ENCODE data around the gene HAND1. TPM values are rescaled to one million over a fixed set of nuclear protein-coding genes. Genes with fewer than 3 reads are reported as not detected.

The HAND1 gene
- total RNA-seq, 1 experiment from 2014 or later, result not detected

- Histone ChIP-seq H3K4me1 (ENCODE audit: low read length) (no peaks in the 10 kb centered on the region), H3K9me3 (ENCODE audit: low read length) (no peaks in the 10 kb centered on the region), H3K4me2 (ENCODE audit: low read depth, low read length, poor library complexity, severe bottlenecking) (no peak overlapping the region), H3K4me3 (ENCODE audit: low read length) (no peak overlapping the region), H3K36me3 (ENCODE audit: insufficient read depth, low read length) (no peaks in the 10 kb centered on the region), H3K27me3 (ENCODE audit: low read length) (no peaks in the 10 kb centered on the region), H2AFZ (ENCODE audit: low read length) (no peak overlapping the region), H3K27ac (ENCODE audit: low read length) (no peak overlapping the region), H3K9me2 (replicated peaks; ENCODE audit: insufficient read depth, low read length) (no peaks in the 10 kb centered on the region), H3K9ac (ENCODE audit: low read length) (no peak overlapping the region), H3K79me2 (ENCODE audit: low read length) (no peaks in the 10 kb centered on the region), H4K20me1 (ENCODE audit: insufficient read depth, low read depth, low read length) (no peaks in the 10 kb centered on the region)
- DNase-seq, result no peak
These were observed 24.2 kb upstream of the HAND1 start for GRCh38 chr5:154502180-154502579.

- no peak overlapping the region for H3K27ac ChIP-seq (ENCODE audit: low read length)
- no peaks in the 10 kb centered on the region for H3K9me3 ChIP-seq (ENCODE audit: low read length)
- no peaks in the 10 kb centered on the region for H3K4me1 ChIP-seq (ENCODE audit: low read length)
- H3K79me2 ChIP-seq (ENCODE audit: low read length), result no peaks in the 10 kb centered on the region
- no peak overlapping the region for H3K4me3 ChIP-seq (ENCODE audit: low read length)
- H3K9ac ChIP-seq (ENCODE audit: low read length), result no peak overlapping the region
- H3K9me2 ChIP-seq (replicated peaks; ENCODE audit: insufficient read depth, low read length), result no peaks in the 10 kb centered on the region
- no peaks in the 10 kb centered on the region for H3K27me3 ChIP-seq (ENCODE audit: low read length)
- no peak for DNase-seq
- H3K36me3 ChIP-seq (ENCODE audit: insufficient read depth, low read length), result no peaks in the 10 kb centered on the region
- no peaks in the 10 kb centered on the region for H4K20me1 ChIP-seq (ENCODE audit: insufficient read depth, low read depth, low read length)
- H3K4me2 ChIP-seq (ENCODE audit: low read depth, low read length, poor library complexity, severe bottlenecking), result no peak overlapping the region
- H2AFZ ChIP-seq (ENCODE audit: low read length), result no peak overlapping the region
These were observed 23.5 kb upstream of the HAND1 start for GRCh38 chr5:154501566-154501965.

GRCh38 chr5:154498994-154499393 lies 21.0 kb upstream of the HAND1 start:
- H3K4me3 ChIP-seq (ENCODE audit: low read length), result no peak overlapping the region
- no peaks in the 10 kb centered on the region for H3K9me3 ChIP-seq (ENCODE audit: low read length)
- no peak overlapping the region for H3K27ac ChIP-seq (ENCODE audit: low read length)
- no peaks in the 10 kb centered on the region for H3K4me1 ChIP-seq (ENCODE audit: low read length)
- H3K9ac ChIP-seq (ENCODE audit: low read length), result no peak overlapping the region
- no peak overlapping the region for H2AFZ ChIP-seq (ENCODE audit: low read length)
- H3K79me2 ChIP-seq (ENCODE audit: low read length), result no peaks in the 10 kb centered on the region
- H4K20me1 ChIP-seq (ENCODE audit: insufficient read depth, low read depth, low read length), result no peaks in the 10 kb centered on the region
- H3K27me3 ChIP-seq (ENCODE audit: low read length), result no peaks in the 10 kb centered on the region
- no peaks in the 10 kb centered on the region for H3K36me3 ChIP-seq (ENCODE audit: insufficient read depth, low read length)
- DNase-seq, result no peak
- H3K4me2 ChIP-seq (ENCODE audit: low read depth, low read length, poor library complexity, severe bottlenecking), result no peak overlapping the region
- H3K9me2 ChIP-seq (replicated peaks; ENCODE audit: insufficient read depth, low read length), result no peaks in the 10 kb centered on the region

GRCh38 chr5:154498591-154498990 lies 20.6 kb upstream of the HAND1 start:
- Histone ChIP-seq H3K4me3 (ENCODE audit: low read length) (no peak overlapping the region), H3K9me3 (ENCODE audit: low read length) (no peaks in the 10 kb centered on the region), H3K4me2 (ENCODE audit: low read depth, low read length, poor library complexity, severe bottlenecking) (no peak overlapping the region), H3K36me3 (ENCODE audit: insufficient read depth, low read length) (no peaks in the 10 kb centered on the region), H2AFZ (ENCODE audit: low read length) (no peak overlapping the region), H3K4me1 (ENCODE audit: low read length) (no peaks in the 10 kb centered on the region), H4K20me1 (ENCODE audit: insufficient read depth, low read depth, low read length) (no peaks in the 10 kb centered on the region), H3K27me3 (ENCODE audit: low read length) (no peaks in the 10 kb centered on the region), H3K9me2 (replicated peaks; ENCODE audit: insufficient read depth, low read length) (no peaks in the 10 kb centered on the region), H3K27ac (ENCODE audit: low read length) (no peak overlapping the region), H3K79me2 (ENCODE audit: low read length) (no peaks in the 10 kb centered on the region), H3K9ac (ENCODE audit: low read length) (no peak overlapping the region)
- DNase-seq, result no peak

GRCh38 chr5:154494036-154494435 lies 16.0 kb upstream of the HAND1 start:
- Histone ChIP-seq H3K4me1 (ENCODE audit: low read length) (no peaks in the 10 kb centered on the region), H3K9me2 (replicated peaks; ENCODE audit: insufficient read depth, low read length) (no peaks in the 10 kb centered on the region), H3K9me3 (ENCODE audit: low read length) (no peaks in the 10 kb centered on the region), H3K27me3 (ENCODE audit: low read length) (no peaks in the 10 kb centered on the region), H3K4me3 (ENCODE audit: low read length) (no peak overlapping the region), H3K79me2 (ENCODE audit: low read length) (no peaks in the 10 kb centered on the region), H4K20me1 (ENCODE audit: insufficient read depth, low read depth, low read length) (no peaks in the 10 kb centered on the region), H3K9ac (ENCODE audit: low read length) (no peak overlapping the region), H3K4me2 (ENCODE audit: low read depth, low read length, poor library complexity, severe bottlenecking) (no peak overlapping the region), H2AFZ (ENCODE audit: low read length) (no peak overlapping the region), H3K36me3 (ENCODE audit: insufficient read depth, low read length) (no peaks in the 10 kb centered on the region), H3K27ac (ENCODE audit: low read length) (no peak overlapping the region)
- DNase-seq, result no peak

- H3K4me2 ChIP-seq (ENCODE audit: low read depth, low read length, poor library complexity, severe bottlenecking), result no peak overlapping the region
- no peaks in the 10 kb centered on the region for H3K27me3 ChIP-seq (ENCODE audit: low read length)
- H3K9ac ChIP-seq (ENCODE audit: low read length), result no peak overlapping the region
- H3K4me3 ChIP-seq (ENCODE audit: low read length), result no peak overlapping the region
- H3K27ac ChIP-seq (ENCODE audit: low read length), result no peak overlapping the region
- no peaks in the 10 kb centered on the region for H3K79me2 ChIP-seq (ENCODE audit: low read length)
- no peaks in the 10 kb centered on the region for H3K4me1 ChIP-seq (ENCODE audit: low read length)
- no peaks in the 10 kb centered on the region for H3K9me2 ChIP-seq (replicated peaks; ENCODE audit: insufficient read depth, low read length)
- no peak overlapping the region for H2AFZ ChIP-seq (ENCODE audit: low read length)
- H3K36me3 ChIP-seq (ENCODE audit: insufficient read depth, low read length), result no peaks in the 10 kb centered on the region
- DNase-seq, result no peak
- H3K9me3 ChIP-seq (ENCODE audit: low read length), result no peaks in the 10 kb centered on the region
- H4K20me1 ChIP-seq (ENCODE audit: insufficient read depth, low read depth, low read length), result no peaks in the 10 kb centered on the region
These were observed 15.2 kb upstream of the HAND1 start for GRCh38 chr5:154493274-154493673.

- Histone ChIP-seq H3K4me2 (ENCODE audit: low read depth, low read length, poor library complexity, severe bottlenecking) (no peak overlapping the region), H3K9me2 (replicated peaks; ENCODE audit: insufficient read depth, low read length) (no peaks in the 10 kb centered on the region), H4K20me1 (ENCODE audit: insufficient read depth, low read depth, low read length) (no peaks in the 10 kb centered on the region), H3K4me3 (ENCODE audit: low read length) (no peak overlapping the region), H3K27me3 (ENCODE audit: low read length) (no peaks in the 10 kb centered on the region), H3K9me3 (ENCODE audit: low read length) (no peaks in the 10 kb centered on the region), H3K36me3 (ENCODE audit: insufficient read depth, low read length) (no peaks in the 10 kb centered on the region), H3K79me2 (ENCODE audit: low read length) (no peaks in the 10 kb centered on the region), H2AFZ (ENCODE audit: low read length) (no peak overlapping the region), H3K27ac (ENCODE audit: low read length) (no peak overlapping the region), H3K9ac (ENCODE audit: low read length) (no peak overlapping the region), H3K4me1 (ENCODE audit: low read length) (no peaks in the 10 kb centered on the region)
- no peak for DNase-seq
These were observed 13.9 kb upstream of the HAND1 start for GRCh38 chr5:154491941-154492340.

GRCh38 chr5:154487541-154487940 lies 9.5 kb upstream of the HAND1 start:
- Histone ChIP-seq H3K9me3 (ENCODE audit: low read length) (no peaks in the 10 kb centered on the region), H3K79me2 (ENCODE audit: low read length) (no peaks in the 10 kb centered on the region), H2AFZ (ENCODE audit: low read length) (no peak overlapping the region), H3K27me3 (ENCODE audit: low read length) (no peaks in the 10 kb centered on the region), H3K36me3 (ENCODE audit: insufficient read depth, low read length) (no peaks in the 10 kb centered on the region), H3K9ac (ENCODE audit: low read length) (no peak overlapping the region), H3K9me2 (replicated peaks; ENCODE audit: insufficient read depth, low read length) (no peaks in the 10 kb centered on the region), H3K4me3 (ENCODE audit: low read length) (no peak overlapping the region), H3K4me1 (ENCODE audit: low read length) (no peaks in the 10 kb centered on the region), H4K20me1 (ENCODE audit: insufficient read depth, low read depth, low read length) (no peaks in the 10 kb centered on the region), H3K27ac (ENCODE audit: low read length) (no peak overlapping the region), H3K4me2 (ENCODE audit: low read depth, low read length, poor library complexity, severe bottlenecking) (no peak overlapping the region)
- DNase-seq, result no peak

GRCh38 chr5:154486427-154486866 lies 8.4 kb upstream of the HAND1 start:
- Histone ChIP-seq H3K9me3 (ENCODE audit: low read length) (no peaks in the 10 kb centered on the region), H4K20me1 (ENCODE audit: insufficient read depth, low read depth, low read length) (no peaks in the 10 kb centered on the region), H3K9ac (ENCODE audit: low read length) (no peak overlapping the region), H3K36me3 (ENCODE audit: insufficient read depth, low read length) (no peaks in the 10 kb centered on the region), H3K4me3 (ENCODE audit: low read length) (no peak overlapping the region), H3K9me2 (replicated peaks; ENCODE audit: insufficient read depth, low read length) (no peaks in the 10 kb centered on the region), H3K4me1 (ENCODE audit: low read length) (no peaks in the 10 kb centered on the region), H3K27me3 (ENCODE audit: low read length) (no peaks in the 10 kb centered on the region), H3K4me2 (ENCODE audit: low read depth, low read length, poor library complexity, severe bottlenecking) (no peak overlapping the region), H3K79me2 (ENCODE audit: low read length) (no peaks in the 10 kb centered on the region), H3K27ac (ENCODE audit: low read length) (no peak overlapping the region), H2AFZ (ENCODE audit: low read length) (no peak overlapping the region)
- no peak for DNase-seq
